Astrocyte (in vitro differentiated cells and primary cell): ENCODE results near the gene ADH7. TPM values are rescaled to one million over a fixed set of nuclear protein-coding genes. Genes with fewer than 3 reads are reported as not detected.

Experiments
- DNase-seq: peaks from one replicate; pipeline ENCODE4 v3.0.0-alpha.2; 2010; ENCODE audit warnings: low read depth
- FAIRE-seq: peaks from 2 replicates; lab custom pipeline; 2011; peaks lifted over from hg19 to GRCh38; lab: Jason Lieb, UNC
- H2AFZ ChIP-seq: 2 replicates; pipeline ENCODE4 v1.6.0; 2012; ENCODE audit warnings: low read depth, low read length, inconsistent platforms
- H3K27ac ChIP-seq: 2 replicates; pipeline ENCODE4 v1.5.1; 2011; ENCODE audit warnings: low read depth, low read length, inconsistent platforms
- H3K27me3 ChIP-seq: 2 replicates; pipeline ENCODE4 v1.6.0; 2011; ENCODE audit warnings: low read length, inconsistent platforms; ENCODE audit not compliant: insufficient read depth
- H3K36me3 ChIP-seq: 2 replicates; pipeline ENCODE4 v1.5.1; 2011; ENCODE audit warnings: low read length, inconsistent platforms; ENCODE audit not compliant: insufficient read depth
- H3K4me1 ChIP-seq: 2 replicates; pipeline ENCODE4 v1.5.1; 2011; ENCODE audit warnings: low read length, inconsistent platforms; ENCODE audit not compliant: insufficient read depth
- H3K4me2 ChIP-seq: 2 replicates; pipeline ENCODE4 v1.6.0; 2012; ENCODE audit warnings: low read length, inconsistent platforms
- H3K4me3 ChIP-seq: 2 replicates; pipeline ENCODE4 v1.5.1; 2011; ENCODE audit warnings: low read depth, mild to moderate bottlenecking, low read length, inconsistent platforms; ENCODE audit not compliant: insufficient read depth
- H3K79me2 ChIP-seq: 2 replicates; pipeline ENCODE4 v1.6.0; 2012; ENCODE audit warnings: mild to moderate bottlenecking, low read length, inconsistent platforms; ENCODE audit not compliant: insufficient read depth
- H3K9ac ChIP-seq: 2 replicates; pipeline ENCODE4 v1.6.0; 2012; ENCODE audit warnings: mild to moderate bottlenecking, low read length, inconsistent platforms
- H3K9me3 ChIP-seq: 2 replicates; pipeline ENCODE4 v1.5.1; 2012; ENCODE audit warnings: low read depth, mild to moderate bottlenecking, low read length, inconsistent platforms; ENCODE audit not compliant: insufficient read depth
- H4K20me1 ChIP-seq: 2 replicates; pipeline ENCODE4 v1.6.0; 2012; ENCODE audit warnings: low read length, inconsistent platforms; ENCODE audit not compliant: insufficient read depth
- H3K27ac Mint-ChIP-seq: one replicate; pipeline ENCODE4 v1.8.0; 2021; ENCODE audit warnings: mild to moderate bottlenecking, mixed read lengths; ENCODE audit not compliant: unreplicated experiment
- H3K27me3 Mint-ChIP-seq: one replicate; pipeline ENCODE4 v1.8.0; 2021; ENCODE audit warnings: low read depth, mixed read lengths; ENCODE audit not compliant: unreplicated experiment
- H3K36me3 Mint-ChIP-seq: one replicate; pipeline ENCODE4 v1.8.0; 2021; ENCODE audit warnings: low read depth, mixed read lengths; ENCODE audit not compliant: unreplicated experiment
- H3K4me1 Mint-ChIP-seq: one replicate; pipeline ENCODE4 v1.8.0; 2021; ENCODE audit warnings: low read depth, mixed read lengths; ENCODE audit not compliant: unreplicated experiment
- H3K4me3 Mint-ChIP-seq: one replicate; pipeline ENCODE4 v1.8.0; 2021; ENCODE audit warnings: mild to moderate bottlenecking, moderate library complexity, mixed read lengths; ENCODE audit not compliant: unreplicated experiment
- H3K9me3 Mint-ChIP-seq: one replicate; pipeline ENCODE4 v1.8.0; 2021; ENCODE audit warnings: mild to moderate bottlenecking, mixed read lengths; ENCODE audit not compliant: unreplicated experiment
- EZH2 ChIP-seq: IDR thresholded peaks from 2 replicates; pipeline ENCODE4 v1.6.1; 2012; ENCODE audit warnings: mild to moderate bottlenecking, low read length, inconsistent platforms; ENCODE audit not compliant: insufficient read depth
- total RNA-seq: library from RNA; stranded (reverse); gene quantifications from 2 replicates; pipeline ENCODE4 v1.2.1, GENCODE V29; 2021
- TF ChIP-seq, protein P1 (sequence below): IDR thresholded peaks from 2 replicates; pipeline ENCODE4 v1.5.1; 2011; ENCODE audit warnings: low read depth, mild to moderate bottlenecking, inconsistent platforms, low read length, moderate library complexity; ENCODE audit not compliant: insufficient read depth

ADH7 gene
- total RNA-seq, 1 donor from 2014 or later: not detected

DNA sequence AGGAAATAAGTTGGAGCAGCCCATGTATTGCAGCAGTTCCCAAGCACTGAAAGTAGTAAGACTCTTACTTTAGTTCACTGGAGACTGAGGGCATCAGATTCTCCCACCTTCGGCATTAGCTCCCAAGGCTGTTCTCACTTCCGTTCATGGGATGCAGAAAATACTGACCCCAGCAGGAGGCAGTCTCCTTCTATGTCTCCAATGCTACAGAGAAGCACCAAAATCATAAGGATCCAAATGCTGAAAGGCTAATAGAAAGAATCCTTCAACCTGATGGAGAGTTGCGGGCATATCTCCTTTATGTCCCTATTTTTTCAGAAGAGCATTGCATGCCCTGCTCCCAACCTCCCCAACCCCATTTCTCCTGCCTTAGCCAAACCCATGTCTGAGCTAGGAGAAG, 32.4 kb downstream of the ADH7 start:
- H2AFZ ChIP-seq: no peak overlapping the region
- peaks cover 20% of the 10 kb centered on the region for H3K4me1 Mint-ChIP-seq
- no peak overlapping the region for H3K4me3 ChIP-seq
- H3K4me1 ChIP-seq: peaks cover 21% of the 10 kb centered on the region
- no peak overlapping the region for H3K9ac ChIP-seq
- H3K27me3 ChIP-seq: no peaks in the 10 kb centered on the region
- H4K20me1 ChIP-seq: no peaks in the 10 kb centered on the region
- FAIRE-seq (no peak), DNase-seq (no peak)
- H3K27ac ChIP-seq: no peak overlapping the region
- H3K27me3 Mint-ChIP-seq: peaks cover 6% of the 10 kb centered on the region
- TF ChIP-seq EZH2: no peak
- no peaks in the 10 kb centered on the region for H3K79me2 ChIP-seq
- H3K36me3 ChIP-seq: no peaks in the 10 kb centered on the region
- H3K9me3 ChIP-seq: no peaks in the 10 kb centered on the region
- H3K27ac Mint-ChIP-seq: no peak overlapping the region
- H3K4me3 Mint-ChIP-seq: no peak overlapping the region
- H3K9me3 Mint-ChIP-seq: peaks cover 3% of the 10 kb centered on the region
- H3K4me2 ChIP-seq: no peak overlapping the region
- H3K36me3 Mint-ChIP-seq: no peaks in the 10 kb centered on the region

DNA sequence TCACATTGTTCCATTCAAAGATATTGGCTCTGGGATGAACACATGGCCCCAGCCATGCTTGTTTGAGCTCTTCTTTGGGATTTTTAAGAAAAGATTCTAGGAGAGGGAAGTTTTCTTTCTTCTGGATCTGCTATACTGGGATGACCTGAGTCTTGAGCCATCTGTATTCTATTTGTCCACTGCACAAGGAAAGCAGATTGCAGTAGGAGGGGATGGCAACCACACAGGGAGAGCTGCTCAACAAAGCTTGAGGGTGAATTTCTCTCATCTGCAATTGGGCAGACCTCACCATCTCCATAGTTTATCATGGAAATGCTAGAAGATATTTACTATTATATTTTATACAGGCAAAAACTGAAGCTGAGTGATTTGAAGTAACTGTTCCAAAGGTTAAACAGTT, 34.3 kb downstream of the ADH7 start:
- Histone ChIP-seq H3K9me3 (no peaks in the 10 kb centered on the region), H3K4me1 (peaks cover 24% of the 10 kb centered on the region), H3K9ac (no peak overlapping the region), H3K79me2 (no peaks in the 10 kb centered on the region), H3K4me2 (no peak overlapping the region), H3K27ac (no peak overlapping the region), H4K20me1 (no peaks in the 10 kb centered on the region), H3K4me3 (no peak overlapping the region), H3K36me3 (no peaks in the 10 kb centered on the region), H3K27me3 (no peaks in the 10 kb centered on the region), H2AFZ (no peak overlapping the region)
- no peaks in the 10 kb centered on the region for H3K27me3 Mint-ChIP-seq
- no peak overlapping the region for H3K4me3 Mint-ChIP-seq
- FAIRE-seq: no peak
- no peak for DNase-seq
- no peak for TF ChIP-seq EZH2
- TF ChIP-seq, protein P1, sequence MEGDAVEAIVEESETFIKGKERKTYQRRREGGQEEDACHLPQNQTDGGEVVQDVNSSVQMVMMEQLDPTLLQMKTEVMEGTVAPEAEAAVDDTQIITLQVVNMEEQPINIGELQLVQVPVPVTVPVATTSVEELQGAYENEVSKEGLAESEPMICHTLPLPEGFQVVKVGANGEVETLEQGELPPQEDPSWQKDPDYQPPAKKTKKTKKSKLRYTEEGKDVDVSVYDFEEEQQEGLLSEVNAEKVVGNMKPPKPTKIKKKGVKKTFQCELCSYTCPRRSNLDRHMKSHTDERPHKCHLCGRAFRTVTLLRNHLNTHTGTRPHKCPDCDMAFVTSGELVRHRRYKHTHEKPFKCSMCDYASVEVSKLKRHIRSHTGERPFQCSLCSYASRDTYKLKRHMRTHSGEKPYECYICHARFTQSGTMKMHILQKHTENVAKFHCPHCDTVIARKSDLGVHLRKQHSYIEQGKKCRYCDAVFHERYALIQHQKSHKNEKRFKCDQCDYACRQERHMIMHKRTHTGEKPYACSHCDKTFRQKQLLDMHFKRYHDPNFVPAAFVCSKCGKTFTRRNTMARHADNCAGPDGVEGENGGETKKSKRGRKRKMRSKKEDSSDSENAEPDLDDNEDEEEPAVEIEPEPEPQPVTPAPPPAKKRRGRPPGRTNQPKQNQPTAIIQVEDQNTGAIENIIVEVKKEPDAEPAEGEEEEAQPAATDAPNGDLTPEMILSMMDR: no peak
- H3K27ac Mint-ChIP-seq: no peak overlapping the region
- H3K9me3 Mint-ChIP-seq: peaks cover 3% of the 10 kb centered on the region
- H3K36me3 Mint-ChIP-seq: no peaks in the 10 kb centered on the region
- peaks cover 21% of the 10 kb centered on the region for H3K4me1 Mint-ChIP-seq

- DNase-seq (no peak), FAIRE-seq (no peak)
- peaks cover 19% of the 10 kb centered on the region for H3K4me1 ChIP-seq
- no peak overlapping the region for H3K4me3 ChIP-seq
- H3K9me3 ChIP-seq: no peaks in the 10 kb centered on the region
- Mint-ChIP-seq H3K9me3 (peaks cover 3% of the 10 kb centered on the region), H3K4me1 (peaks cover 16% of the 10 kb centered on the region), H3K27ac (no peak overlapping the region), H3K4me3 (no peak overlapping the region), H3K27me3 (no peaks in the 10 kb centered on the region), H3K36me3 (no peaks in the 10 kb centered on the region)
- H3K4me2 ChIP-seq: no peak overlapping the region
- no peaks in the 10 kb centered on the region for H3K79me2 ChIP-seq
- no peak overlapping the region for H3K27ac ChIP-seq
- H3K9ac ChIP-seq: no peak overlapping the region
- H3K36me3 ChIP-seq: no peaks in the 10 kb centered on the region
- TF ChIP-seq, protein P1: no peak
- no peak for TF ChIP-seq EZH2
- no peaks in the 10 kb centered on the region for H3K27me3 ChIP-seq
- H2AFZ ChIP-seq: no peak overlapping the region
- no peaks in the 10 kb centered on the region for H4K20me1 ChIP-seq
Observed at GRCh38 chr4:99399017-99399416, 36.1 kb downstream of the ADH7 start.
